Kidney (tissue), 14 donors: ENCODE results near the gene C9orf78. TPM values are rescaled to one million over a fixed set of nuclear protein-coding genes. Genes with fewer than 3 reads are reported as not detected.

Source experiments
- DNase-seq, 5 donors: peaks; one replicate each; pipeline ENCODE4 v3.0.0-alpha.2; 2013 to 2020
- FAIRE-seq: peaks from 2 replicates; lab custom pipeline; 2012; peaks lifted over from hg19 to GRCh38; lab: Jason Lieb, UNC
- H3K27ac ChIP-seq, 2 donors: one replicate each; pipeline ENCODE4 v1.7.0; 2013; ENCODE audit warnings: low read depth in 2 of 2, low read length in 2 of 2, inconsistent platforms in 1 of 2
- H3K27me3 ChIP-seq: one replicate; pipeline ENCODE4 v1.7.1; 2013; ENCODE audit warnings: low read length, inconsistent platforms; ENCODE audit not compliant: control insufficient read depth, insufficient read depth
- H3K36me3 ChIP-seq, 3 donors: one replicate each; pipeline versions ENCODE4 v1.7.0 to v1.7.1; 2013; ENCODE audit warnings: low read length in 3 of 3, control low read depth in 1 of 3, inconsistent platforms in 1 of 3; ENCODE audit not compliant: insufficient read depth in 3 of 3, control insufficient read depth in 2 of 3
- H3K4me1 ChIP-seq, 3 donors: one replicate each; pipeline versions ENCODE4 v1.7.0 to v1.7.1; 2013; ENCODE audit warnings: low read length in 3 of 3, inconsistent platforms in 1 of 3, low read depth in 1 of 3; ENCODE audit not compliant: control insufficient read depth in 2 of 3, insufficient read depth in 2 of 3
- H3K4me3 ChIP-seq, 3 donors: one replicate each; pipeline versions ENCODE4 v1.7.0 to v1.8.1; 2013; ENCODE audit warnings: low read length in 3 of 3, control low read depth in 1 of 3, inconsistent platforms in 1 of 3
- H3K9ac ChIP-seq, 3 donors: one replicate each; pipeline versions ENCODE4 v1.7.0 to v1.7.1; 2013; ENCODE audit warnings: low read length in 3 of 3, control low read depth in 1 of 3, inconsistent platforms in 1 of 3
- H3K9me3 ChIP-seq, 3 donors: one replicate each; pipeline versions ENCODE4 v1.7.0 to v1.7.1; 2013; ENCODE audit warnings: low read length in 3 of 3, control low read depth in 1 of 3, inconsistent platforms in 1 of 3; ENCODE audit not compliant: control insufficient read depth in 2 of 3, insufficient read depth in 1 of 3
- CTCF ChIP-seq: IDR thresholded peaks from 3 replicates; pipeline ENCODE4 v1.5.1; 2012; ENCODE audit warnings: mild to moderate bottlenecking, moderate library complexity, borderline replicate concordance; ENCODE audit not compliant: insufficient read depth; ENCODE audit errors: extremely low read depth
- intact Hi-C: fragments of 100-400 bp; cut with DNase I; formaldehyde crosslinking; loops from one replicate; pipeline ENCODE4 v1.11.1; 2022
- polyA plus RNA-seq: library from polyadenylated mRNA; stranded (reverse); fragments of 350-450 nt; fragmentation: Illumina TruSeq; extraction: RNeasy Lipid Tissue Mini Kit (QIAGEN cat#74804); gene quantifications from one replicate; pipeline ENCODE4 v1.2.3, GENCODE V29; 2014; ENCODE audit warnings: low read depth, low replicate concordance; ENCODE audit not compliant: insufficient read depth
- total RNA-seq: library from RNA; stranded (reverse); fragmentation: NEBNext Ultra II Directional; extraction: Animal tissue kit (Norgen Biotek cat#: 25700); gene quantifications from one replicate; pipeline ENCODE4 v1.2.1, GENCODE V29; 2021
- donor health status: control.
- donor health status: control.
- donor health status: control.
- donor health status: control.
- donor health status: control.
- donor health status: DM: yes; HTN: yes; CAD: no.
- donor health status: Normal renal cell carcinoma (clear cell type).

C9orf78 gene
- total and polyA plus RNA-seq, 2 donors from 2014 or later, result 39.7 to 62.1 TPM

- intact Hi-C loops, result no loop called here
- H3K4me1 ChIP-seq, result peaks cover 0 to 4% (median 3%) of the 10 kb centered on the region in 3 donors
- no peak overlapping the region for H3K4me3 ChIP-seq
- H3K27me3 ChIP-seq, result no peaks in the 10 kb centered on the region
- H3K9ac ChIP-seq, result no peak overlapping the region
- TF ChIP-seq CTCF, result no peak
- no peaks in the 10 kb centered on the region for H3K9me3 ChIP-seq
- DNase-seq (no peak), FAIRE-seq (no peak)
- peaks cover 0 to 27% (median 15%) of the 10 kb centered on the region in 3 donors for H3K36me3 ChIP-seq
- H3K27ac ChIP-seq, result no peak overlapping the region
Observed at GRCh38 chr9:129879103-129879699, 44.1 kb upstream of the C9orf78 start.

- TF ChIP-seq CTCF, result no peak
- DNase-seq, result no peak
- Histone ChIP-seq H3K36me3 (peaks cover 0 to 33% (median 15%) of the 10 kb centered on the region in 3 donors), H3K27ac (no peak overlapping the region), H3K27me3 (no peaks in the 10 kb centered on the region), H3K9me3 (no peaks in the 10 kb centered on the region), H3K9ac (no peak overlapping the region), H3K4me1 (no peaks in the 10 kb centered on the region), H3K4me3 (no peak overlapping the region)
- intact Hi-C loops, result no loop called here
- FAIRE-seq, result no peak
Observed at GRCh38 chr9:129878291-129878690, 43.2 kb upstream of the C9orf78 start.

- Histone ChIP-seq H3K4me3 (no peak overlapping the region), H3K27ac (no peak overlapping the region), H3K9me3 (no peaks in the 10 kb centered on the region), H3K9ac (no peak overlapping the region), H3K27me3 (no peaks in the 10 kb centered on the region), H3K4me1 (no peaks in the 10 kb centered on the region), H3K36me3 (peaks cover 0 to 33% (median 15%) of the 10 kb centered on the region in 3 donors)
- TF ChIP-seq CTCF, result no peak
- no peak for DNase-seq
- intact Hi-C loops, result no loop called here
- FAIRE-seq, result no peak
Observed at GRCh38 chr9:129876815-129877214, 41.7 kb upstream of the C9orf78 start.
